ENCODE measurements around the gene MCTP2.

DNA sequence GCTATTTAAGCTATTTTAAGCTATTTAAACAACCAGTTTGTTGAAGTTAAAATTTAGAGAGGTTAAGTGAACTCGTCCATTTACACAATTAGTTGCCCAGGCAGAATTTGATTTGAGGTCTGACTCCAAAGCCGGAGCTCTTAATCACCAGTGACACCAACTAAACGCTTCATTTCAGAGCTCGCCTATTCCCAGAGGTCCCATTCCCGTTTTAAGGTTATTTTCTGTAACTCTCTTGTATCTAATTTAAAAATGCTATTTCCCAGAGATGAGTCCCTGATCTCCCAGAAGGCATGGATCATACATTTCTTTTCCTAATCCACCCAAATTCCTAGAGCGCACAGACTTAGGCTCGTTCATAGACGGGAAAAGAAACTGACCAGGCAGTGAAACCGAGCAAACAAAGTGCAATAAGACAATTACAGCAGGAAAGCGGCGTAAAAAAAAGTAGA, 904 bp upstream of the MCTP2 start:
- TF ChIP-seq, protein P1, sequence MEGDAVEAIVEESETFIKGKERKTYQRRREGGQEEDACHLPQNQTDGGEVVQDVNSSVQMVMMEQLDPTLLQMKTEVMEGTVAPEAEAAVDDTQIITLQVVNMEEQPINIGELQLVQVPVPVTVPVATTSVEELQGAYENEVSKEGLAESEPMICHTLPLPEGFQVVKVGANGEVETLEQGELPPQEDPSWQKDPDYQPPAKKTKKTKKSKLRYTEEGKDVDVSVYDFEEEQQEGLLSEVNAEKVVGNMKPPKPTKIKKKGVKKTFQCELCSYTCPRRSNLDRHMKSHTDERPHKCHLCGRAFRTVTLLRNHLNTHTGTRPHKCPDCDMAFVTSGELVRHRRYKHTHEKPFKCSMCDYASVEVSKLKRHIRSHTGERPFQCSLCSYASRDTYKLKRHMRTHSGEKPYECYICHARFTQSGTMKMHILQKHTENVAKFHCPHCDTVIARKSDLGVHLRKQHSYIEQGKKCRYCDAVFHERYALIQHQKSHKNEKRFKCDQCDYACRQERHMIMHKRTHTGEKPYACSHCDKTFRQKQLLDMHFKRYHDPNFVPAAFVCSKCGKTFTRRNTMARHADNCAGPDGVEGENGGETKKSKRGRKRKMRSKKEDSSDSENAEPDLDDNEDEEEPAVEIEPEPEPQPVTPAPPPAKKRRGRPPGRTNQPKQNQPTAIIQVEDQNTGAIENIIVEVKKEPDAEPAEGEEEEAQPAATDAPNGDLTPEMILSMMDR (IDR thresholded peaks at IDR 0.05) = no peak
- no peak for TF ChIP-seq EZH2 (IDR thresholded peaks at IDR 0.05; ENCODE audit: borderline replicate concordance, insufficient read depth, low read depth, low read length, poor library complexity, severe bottlenecking)
